GM19455 (cell line): ENCODE results near the gene PLEKHM3.
"Not testable (repeated sequence)": the region's sequence is repeated elsewhere in the genome, so short reads cannot be mapped to it uniquely, and the experiment has no call there.

Experiments
- ATAC-seq: cut with Tn5 transposase; IDR thresholded peaks from one replicate; pipeline ENCODE4 v1.9.1; 2021; ENCODE audit not compliant: unreplicated experiment

The PLEKHM3 gene

DNA sequence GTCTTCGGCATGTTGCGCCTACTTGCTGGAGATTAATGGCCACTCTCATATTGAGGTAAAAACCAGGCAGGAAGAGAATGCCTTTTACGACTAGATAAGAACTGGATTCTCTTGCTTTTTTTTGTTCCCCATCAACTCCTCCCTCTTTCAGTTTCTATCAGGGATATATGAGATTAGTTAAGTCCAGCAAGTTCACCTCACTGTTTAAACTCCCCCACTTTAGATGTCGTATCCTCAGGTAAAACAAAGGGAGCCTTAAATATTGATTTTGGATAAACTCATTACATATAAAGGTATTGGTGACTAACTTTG, 98.4 kb downstream of the PLEKHM3 start:
- ATAC-seq = no peak

DNA sequence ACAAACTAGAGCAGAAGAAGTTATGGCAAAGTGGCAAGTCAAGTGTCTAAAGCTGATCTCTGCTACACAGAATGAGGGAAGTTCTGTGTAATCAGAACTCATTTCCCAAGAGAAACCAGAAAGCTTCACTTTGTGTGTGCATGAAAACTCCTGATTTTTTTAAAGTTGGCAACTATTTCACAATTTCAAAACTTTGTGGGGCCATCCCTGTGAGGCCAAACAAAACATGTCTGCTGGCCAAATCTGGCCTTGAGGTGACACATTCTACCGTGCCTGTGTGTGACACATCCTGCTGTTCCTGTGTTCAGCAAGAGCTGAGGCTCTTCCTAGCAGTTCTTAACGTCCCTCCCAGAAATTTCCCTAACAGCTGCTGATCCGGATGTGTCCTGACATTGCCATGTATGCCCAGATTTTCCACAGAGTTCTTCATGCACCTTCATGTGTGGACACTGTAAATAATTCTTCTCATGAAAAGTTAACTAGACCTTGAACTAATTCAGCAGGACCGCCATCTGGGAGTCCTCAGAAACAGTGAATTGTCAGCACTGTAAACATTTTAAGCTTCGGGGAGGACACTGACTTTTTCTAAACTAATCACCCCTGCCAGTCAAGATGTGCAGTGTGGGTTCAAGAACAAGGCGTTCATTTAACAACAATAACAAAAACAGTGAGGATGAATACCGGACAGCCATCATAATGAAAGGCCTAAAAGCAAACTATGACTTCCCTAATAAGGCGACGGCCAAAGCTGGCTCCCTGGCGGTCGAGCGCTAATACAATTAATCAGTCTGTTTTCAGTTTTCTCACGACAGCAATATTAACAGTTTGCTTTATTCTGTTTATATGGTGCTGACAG, 99.0 kb downstream of the PLEKHM3 start:
- ATAC-seq = no peak

DNA sequence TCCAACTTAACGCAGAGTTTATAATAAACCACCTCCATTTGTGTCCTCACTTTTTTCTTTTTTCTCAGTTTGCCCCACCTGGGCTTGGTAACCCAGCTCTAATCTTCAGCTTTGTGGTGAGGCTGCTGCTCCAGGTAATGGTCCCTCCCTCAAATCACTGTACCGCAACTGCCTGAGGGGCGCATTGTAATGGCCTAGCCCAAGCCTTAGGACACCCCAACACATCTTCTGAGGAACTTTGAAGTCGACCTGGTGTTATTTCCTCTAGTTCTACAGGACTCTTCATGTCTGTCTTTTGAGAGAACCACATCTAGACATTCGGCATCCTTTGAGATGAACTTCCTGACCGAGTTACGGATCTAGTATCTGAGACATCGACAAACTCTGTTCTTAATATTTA, 99.7 kb downstream of the PLEKHM3 start:
- ATAC-seq = no peak

DNA sequence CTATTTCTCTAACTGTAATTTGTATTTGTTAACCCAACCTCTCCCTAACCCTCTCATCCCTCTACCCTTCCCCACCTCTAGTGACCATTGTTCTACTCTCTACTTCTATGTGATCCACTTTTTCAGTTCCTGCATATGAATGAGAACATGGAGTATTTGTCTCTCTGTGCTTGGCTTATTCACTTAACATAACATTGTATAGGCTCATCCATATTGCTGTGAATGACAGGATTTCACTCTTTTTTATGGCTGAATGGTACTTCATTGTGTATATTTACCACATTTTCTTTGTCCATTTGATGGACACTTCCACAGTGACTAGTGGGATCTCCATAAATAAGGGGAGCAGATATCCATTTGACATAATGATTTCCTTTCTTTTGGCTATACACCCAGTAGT, 103.7 kb downstream of the PLEKHM3 start:
- ATAC-seq = no peak

DNA sequence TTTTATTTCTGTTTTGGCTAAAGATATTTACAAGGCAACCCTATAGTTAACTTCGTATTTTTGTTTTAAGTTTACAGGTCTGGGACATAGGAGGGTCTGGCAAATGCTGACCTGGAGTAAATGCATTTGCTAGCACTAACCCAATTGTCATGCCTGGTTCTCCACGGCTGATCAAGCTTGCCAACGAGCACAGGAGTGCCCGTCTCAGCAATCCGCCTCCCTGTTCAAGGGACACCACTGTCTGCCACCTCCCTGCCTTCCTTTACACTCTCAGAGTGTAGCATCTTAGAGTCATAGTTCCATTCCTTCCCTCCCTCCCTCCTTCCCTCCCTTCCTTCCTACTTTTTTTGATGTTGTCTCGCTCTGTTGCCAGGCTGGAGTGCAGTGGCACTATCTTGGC, 104.6 kb downstream of the PLEKHM3 start:
- ATAC-seq = no peak

DNA sequence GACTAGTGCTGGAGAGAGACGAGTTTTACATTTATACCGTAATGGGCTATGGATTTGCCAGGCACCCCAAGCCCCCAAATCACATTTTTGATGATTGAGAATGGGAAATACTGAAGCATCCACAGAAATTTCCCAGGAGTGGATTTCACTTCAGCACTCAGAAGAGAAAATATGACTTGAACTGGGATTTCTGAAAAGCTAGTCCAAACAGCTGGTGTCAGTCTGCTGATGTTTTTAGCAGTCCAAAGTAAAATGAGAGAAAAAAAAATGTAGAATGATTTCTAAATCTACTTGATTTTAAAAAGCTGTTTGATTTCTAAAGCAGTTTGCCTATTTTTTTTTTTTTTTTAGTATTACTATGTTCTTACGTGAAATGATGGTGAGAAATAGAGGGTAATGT, 105.0 kb downstream of the PLEKHM3 start:
- no peak for ATAC-seq

DNA sequence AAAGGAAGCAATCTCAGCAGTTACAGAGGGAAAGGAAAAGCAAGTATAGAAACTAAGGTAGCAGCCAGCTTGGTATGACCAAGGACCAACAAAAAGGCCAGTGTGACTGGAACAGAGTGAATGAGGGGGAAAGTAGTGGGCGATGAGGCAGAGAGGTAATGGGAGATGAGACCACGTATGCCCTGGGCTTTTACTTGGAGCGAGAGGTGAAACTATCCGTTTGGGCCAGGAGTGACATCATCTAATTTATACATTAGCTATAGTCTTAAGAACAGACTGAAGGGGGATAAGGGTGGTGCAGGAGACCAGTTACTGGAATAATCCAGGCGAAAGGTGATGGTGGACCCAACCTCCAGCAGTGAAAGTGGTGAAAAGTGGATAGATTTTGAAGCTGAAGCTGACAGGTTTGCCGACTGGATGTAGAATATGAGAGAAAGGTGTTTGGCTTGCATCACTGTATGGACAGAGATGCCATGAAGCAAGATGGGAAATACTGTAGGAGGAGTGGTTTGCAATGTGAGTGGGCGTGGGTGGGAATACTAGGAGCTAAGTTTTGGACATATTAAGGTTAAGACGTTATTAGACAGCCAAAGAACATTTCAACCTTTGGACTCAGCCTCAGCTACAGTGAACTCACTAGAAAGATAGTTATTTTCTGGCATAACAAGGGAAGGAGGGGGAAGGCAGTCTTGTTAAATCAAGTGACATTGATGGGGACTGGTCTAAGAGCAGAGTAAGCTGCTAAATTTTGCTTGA, 106.0 kb downstream of the PLEKHM3 start:
- no peak for ATAC-seq

DNA sequence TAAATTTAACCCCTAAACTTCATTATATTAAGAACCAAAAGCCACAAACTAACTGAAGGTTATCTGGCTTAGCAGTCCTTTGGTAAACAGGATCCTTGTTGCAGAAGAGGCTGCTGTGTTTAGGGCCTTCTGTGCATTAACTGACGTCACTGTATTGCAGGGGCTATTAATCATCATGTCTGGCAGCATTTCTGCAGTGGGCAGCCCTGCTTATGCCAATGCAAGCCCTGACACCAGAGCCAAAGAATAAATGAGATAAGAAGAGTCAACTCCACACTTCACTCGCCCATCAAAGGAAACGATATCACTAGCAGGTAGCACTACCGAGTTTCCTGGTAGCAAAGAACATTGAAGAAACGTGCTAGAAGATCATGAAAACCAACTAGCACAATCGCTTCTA, 110.6 kb downstream of the PLEKHM3 start:
- ATAC-seq = no peak

DNA sequence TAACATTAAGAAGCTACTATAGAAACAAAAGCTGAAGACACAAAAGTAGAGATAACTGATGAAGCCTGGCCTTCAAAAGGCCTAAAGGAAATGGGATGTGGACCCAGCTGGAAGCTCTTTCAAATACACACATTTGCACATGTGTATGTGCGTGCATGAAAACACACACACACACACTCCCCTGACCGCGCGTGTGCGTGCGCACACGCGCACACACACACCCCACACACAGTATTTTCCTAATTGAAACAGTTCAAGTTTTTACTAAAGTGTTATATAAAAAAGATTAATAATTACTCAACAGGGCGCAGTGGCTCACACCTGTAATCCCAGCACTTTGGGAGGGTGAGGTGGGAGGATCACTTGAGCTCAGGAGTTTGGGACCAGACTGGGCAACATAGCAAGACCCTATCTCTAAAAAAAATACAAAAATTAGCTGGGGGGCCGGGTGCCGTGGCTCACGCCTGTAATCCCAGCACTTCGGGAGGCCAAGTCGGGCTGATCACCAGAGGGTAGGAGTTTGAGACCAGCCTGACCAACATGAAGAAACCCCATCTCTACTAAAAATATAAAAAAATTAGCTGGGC, 111.5 kb downstream of the PLEKHM3 start:
- ATAC-seq = no peak

DNA sequence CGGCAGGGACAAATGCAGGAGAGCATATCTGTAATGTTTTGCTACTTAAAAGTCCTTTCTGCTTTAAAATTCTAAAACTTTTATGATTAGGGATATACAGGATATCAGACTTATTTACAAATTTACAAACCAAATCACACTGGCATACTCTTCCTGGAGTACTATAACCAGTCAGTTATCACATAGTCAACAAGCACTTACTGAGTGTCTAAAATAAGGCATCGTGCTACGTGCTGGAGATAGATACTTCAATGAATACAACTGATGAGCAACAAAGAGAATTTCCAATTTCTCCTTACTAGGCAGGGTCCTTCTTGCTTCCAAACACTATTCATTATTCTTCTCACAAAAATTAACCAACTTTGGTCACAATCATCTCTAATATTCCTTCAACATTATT, 113.5 kb downstream of the PLEKHM3 start:
- no peak for ATAC-seq

DNA sequence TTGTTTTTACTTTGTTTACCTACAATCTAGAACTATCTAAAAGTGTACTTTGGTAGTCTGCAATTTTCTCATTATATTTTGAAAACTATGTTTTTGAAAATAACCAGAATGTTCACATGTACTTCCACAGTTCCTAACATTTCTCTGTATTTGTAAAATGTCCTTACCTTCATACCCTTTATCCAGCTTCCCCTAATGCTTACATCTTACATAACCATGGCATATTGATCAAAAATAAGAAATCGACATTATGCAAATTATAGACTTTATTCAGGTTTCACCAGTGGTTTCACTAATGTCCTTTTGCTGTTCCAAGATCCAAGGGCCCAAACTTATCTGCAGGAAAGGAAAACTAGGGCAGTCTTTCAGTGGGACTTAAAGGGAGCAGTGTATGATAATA, 114.1 kb downstream of the PLEKHM3 start:
- no peak for ATAC-seq

DNA sequence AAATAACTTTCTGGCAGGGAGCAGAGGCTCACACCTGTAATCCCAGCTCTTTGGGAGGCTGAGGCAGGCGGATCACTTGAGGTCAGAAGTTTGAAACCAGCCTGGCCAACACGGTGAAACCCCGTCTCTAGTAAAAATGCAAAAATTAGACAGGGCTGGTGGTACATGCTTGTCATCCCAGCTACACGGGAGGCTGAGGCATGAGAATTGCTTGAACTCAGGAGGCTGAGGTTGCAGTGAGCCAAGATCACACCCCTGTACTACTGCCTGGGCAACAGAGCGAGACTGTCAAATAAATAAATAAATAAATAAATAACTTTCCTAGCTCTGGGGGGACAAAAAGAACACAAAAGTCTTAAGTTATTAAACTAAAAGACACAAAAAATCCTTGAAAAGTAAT, 118.8 kb downstream of the PLEKHM3 start:
- not testable (repeated sequence) for ATAC-seq

DNA sequence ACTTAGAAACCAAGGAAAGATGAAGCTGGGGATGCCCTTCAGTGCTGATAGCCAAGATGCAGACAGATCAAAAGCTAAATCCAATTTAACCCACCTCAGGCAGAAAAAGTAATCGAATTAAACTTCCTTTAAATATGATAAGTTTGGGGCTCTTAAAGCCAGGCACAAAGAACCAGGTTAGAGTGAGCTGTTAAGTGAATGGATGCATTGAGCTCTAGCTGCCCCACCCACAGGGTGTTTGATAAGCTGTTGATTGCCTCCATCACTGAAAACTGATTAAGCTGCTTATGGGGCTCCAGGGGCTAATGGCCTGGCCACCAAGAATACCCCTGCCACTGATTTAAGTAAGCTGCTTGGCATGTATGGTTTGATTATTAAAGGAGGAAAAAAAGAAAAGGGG, 119.8 kb downstream of the PLEKHM3 start:
- no peak for ATAC-seq

DNA sequence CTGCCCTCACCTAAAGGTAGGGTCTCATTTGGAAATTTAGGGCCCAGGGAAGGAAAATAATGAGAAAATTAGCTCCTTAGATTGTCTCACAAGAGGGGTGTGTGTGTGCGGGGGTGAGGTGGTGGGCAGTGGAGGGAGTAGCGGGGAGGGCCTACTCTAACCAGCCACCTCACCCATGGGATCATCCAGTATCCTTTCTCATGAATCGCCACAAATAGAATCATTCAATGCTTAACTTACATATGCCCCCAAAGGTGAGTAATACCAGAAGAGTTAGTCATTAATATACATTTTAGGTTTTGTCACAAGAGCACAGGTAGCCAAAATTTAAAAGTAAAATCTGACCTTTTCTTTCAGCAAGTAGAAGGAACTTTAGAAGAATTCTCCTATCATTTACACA, 122.1 kb downstream of the PLEKHM3 start:
- ATAC-seq = no peak

DNA sequence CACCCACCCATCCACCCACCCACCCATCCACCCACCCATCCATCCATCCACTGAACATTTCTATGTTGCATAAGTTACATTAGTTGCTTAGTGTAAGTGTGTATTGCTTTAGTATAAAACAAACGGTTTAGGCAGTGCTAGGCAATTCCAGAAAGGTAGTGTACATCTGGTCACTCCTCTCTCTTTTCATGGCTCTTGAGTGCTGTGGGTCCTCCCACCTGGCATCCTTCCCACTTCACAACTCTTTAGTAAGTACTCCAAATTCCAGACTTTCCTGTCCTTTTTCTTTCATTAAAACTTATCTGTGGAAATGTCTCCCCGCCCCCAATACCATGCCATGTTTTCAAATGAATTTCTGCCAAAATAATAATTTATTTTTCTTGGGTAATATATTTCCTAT, 122.5 kb downstream of the PLEKHM3 start:
- no peak for ATAC-seq

DNA sequence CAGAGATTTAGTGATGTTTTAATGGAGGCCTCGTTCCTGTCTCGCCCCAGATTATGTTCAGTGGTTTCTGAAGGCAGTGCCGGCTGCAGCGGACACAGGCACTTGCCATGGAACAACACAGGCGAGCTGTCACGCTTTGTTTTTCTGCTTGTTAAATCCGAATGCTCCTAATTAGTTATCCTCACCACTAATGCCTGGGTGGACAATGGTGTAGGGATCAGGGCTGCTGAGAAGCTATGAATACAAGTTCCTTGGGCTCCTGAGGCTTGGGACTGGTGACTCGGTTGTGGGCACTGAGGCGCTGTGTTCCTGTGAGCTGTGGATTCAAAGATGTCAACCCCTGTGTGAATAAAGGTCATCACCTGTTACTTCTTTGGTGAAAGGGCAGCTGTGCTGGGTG, 123.5 kb downstream of the PLEKHM3 start:
- ATAC-seq = no peak

DNA sequence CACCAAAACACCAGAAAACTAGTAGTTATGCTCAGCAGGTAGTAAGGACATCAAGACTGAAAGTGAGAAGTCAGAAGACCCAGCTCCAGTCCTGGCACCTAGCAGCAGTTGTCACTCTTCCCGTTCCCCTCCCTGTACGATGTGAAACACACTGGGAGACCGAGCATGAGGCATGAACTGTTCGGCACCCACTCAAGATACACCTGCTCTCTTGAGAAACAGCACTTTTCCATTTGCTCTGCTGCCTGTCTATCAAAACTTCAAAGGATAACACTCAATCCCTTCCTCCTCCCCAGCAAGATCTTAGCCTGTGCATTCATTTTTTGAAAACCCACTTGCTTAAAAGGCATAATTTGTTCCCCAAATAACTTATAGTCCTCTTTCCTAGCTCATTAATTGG, 123.9 kb downstream of the PLEKHM3 start:
- ATAC-seq = no peak

DNA sequence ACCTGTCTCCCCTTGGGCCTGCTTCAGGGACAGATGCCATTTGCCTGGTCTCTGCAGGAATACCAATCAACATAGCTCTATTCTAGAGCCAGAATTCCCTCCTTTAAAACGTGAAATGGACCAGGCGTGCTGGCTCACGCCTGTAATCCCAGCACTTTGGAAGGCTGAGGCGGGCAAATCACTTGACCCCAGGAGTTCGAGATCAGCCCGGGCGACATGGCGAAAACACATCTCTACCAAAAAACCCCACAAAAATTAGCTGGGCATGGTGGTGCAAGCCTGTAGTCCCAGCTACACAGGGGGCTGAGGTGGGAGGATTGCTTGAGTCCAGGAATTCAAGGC, 127.0 kb downstream of the PLEKHM3 start:
- no peak for ATAC-seq

DNA sequence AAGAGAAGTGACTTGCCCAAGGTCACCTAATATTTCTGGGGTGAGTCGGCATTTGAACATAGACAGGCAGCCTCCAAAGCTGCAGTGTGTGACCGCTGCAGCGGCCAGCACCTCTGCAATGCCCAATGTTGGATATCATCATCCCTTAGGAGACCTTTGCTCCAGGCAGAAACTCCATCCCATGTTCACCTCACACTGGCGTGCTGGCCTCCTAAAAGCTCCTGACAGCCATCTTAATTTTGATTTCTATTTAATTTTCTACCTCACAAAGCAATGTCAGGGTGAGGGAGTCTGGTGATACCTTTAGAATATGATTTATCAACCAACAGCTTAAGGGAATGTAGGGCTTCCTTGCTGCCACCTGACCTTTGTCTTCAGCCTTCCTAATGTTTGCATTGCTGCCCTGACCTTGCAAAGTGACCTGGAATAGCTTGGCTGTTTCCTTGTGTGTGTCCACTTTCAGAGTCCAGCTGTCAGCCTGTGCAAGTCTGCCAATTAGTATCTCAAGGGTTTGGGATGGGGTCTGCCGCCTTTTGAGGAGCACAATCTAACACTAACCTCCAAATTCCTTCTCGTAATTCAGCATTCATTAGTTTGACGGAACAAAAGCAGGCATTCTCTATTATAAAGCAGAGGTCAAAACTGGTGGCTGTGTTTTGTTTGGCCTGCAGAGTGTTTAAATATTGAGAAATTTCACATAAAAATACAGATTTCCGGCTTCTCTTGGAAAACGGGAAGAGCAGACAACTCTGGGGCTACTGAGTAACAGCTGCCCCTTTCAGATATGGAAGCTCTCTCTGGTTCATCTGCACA, 127.6 kb downstream of the PLEKHM3 start:
- no peak for ATAC-seq

DNA sequence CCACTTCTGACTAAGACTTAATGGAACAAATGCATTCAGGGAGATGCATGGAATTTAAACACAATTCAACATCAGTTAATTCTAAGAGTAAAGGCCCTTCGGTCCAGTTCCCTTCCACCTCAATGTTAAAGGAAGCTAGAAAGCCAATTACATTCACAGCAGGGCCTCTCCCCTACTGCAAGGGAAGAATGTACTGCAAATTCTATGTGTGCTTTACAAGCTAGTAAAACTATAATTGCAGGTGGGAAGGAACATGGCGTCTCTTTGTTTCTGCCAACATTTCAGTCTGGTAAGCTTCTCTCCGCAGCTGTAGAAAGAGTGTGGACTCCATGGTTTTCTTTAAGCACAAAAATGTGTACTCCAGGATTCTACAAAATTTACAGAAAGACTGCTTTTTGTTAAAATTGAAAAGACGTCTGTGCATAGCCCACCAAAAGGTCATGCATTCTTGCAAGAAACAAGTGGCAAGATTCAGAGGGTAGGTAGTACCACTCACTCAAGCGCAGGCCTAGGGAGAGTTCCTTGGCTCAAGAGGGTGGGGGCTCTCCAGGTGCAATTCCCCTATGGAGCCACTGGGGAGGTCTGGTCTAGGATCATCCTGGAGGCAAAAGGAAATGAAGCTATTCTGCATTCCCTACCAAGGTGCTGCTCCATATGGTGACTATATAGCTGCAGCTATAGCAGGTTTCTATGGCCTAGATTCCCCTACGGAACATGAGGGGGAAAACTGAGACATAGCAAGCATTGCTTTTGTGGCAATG, 128.6 kb downstream of the PLEKHM3 start:
- no peak for ATAC-seq
